Esophagus muscularis mucosa (tissue), 4 donors: Measurements from ENCODE around the gene SEPTIN8.

Source experiments
- CTCF ChIP-seq, 3 experiments: fragments of 200-600 bp in 2 of 3; fragments of 450-650 bp in 1 of 3; sonication (generic) in 2 of 3; IDR thresholded peaks; one replicate each; pipeline ENCODE4 v1.5.1; 2017 to 2019; ENCODE audit warnings: antibody characterized with exemption in 3 of 3, mild to moderate bottlenecking in 2 of 3, moderate library complexity in 1 of 3
- EP300 ChIP-seq: sonication (generic); formaldehyde crosslinking; IDR thresholded peaks from one replicate; pipeline ENCODE4 v1.6.1; 2017; ENCODE audit warnings: antibody characterized with exemption
- POLR2A ChIP-seq: fragments of 450-650 bp; IDR thresholded peaks from one replicate; pipeline ENCODE4 v1.6.1; 2017; ENCODE audit warnings: antibody characterized with exemption, moderate library complexity, mild to moderate bottlenecking, low read depth
- POLR2AphosphoS5 ChIP-seq, 2 donors: sonication (generic); formaldehyde crosslinking; IDR thresholded peaks; one replicate each; pipeline ENCODE4 v1.6.1; 2017; ENCODE audit warnings: antibody characterized with exemption in 2 of 2

DNA sequence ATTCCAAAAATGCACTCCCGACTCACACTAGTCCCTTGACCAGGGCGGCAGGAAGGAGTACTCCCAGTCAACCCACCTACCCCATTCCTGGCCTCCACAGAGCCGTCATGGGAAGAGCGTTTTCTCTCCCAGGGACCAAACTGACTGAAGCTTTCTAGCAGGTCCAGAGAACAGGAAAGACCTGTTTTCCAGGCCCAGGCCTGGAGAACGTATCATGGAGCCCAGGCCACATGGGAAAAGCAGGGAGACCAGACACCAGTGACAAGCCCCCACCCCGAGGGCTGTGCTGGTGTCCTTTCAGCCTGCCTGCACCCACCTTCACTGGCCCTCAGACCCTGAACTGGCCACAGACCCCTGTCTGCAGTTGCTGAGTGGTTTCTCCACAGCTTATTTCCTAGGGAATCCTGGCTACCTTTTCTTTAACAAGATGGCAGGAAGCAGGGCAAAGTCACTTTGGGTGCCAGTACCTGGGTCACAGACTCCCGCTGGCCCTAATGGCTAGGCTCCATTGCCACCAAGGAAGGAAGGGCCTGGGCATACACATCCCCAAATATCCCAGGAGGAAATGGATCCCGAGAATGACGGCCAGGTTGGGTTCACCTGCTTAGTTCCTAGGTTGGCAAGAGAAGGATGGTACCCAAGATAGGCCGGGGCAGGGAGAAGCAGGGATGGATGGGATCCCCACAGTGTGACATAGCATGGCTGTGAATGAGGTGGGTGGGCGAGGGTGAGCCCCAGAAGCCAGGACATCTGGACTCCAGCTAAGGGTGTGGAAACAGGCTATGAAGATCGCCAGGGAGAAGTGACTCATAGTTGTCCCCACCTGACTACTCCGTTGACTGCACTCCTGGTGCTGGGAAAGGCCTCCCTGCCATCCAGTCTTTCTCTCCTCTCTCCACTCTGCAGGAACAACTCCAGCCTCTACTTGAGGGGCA is 17.7 kb downstream of the SEPTIN8 start:
- no peak for TF ChIP-seq POLR2A
- TF ChIP-seq CTCF (IDR thresholded peaks at IDR 0.05) = no peak
- no peak for TF ChIP-seq EP300
- no peak for TF ChIP-seq POLR2AphosphoS5 (IDR thresholded peaks at IDR 0.05)
